BLaER1 (cell line): Measurements from ENCODE around the gene MRPS2.
"Not testable (repeated sequence)": the region's sequence is repeated elsewhere in the genome, so short reads cannot be mapped to it uniquely, and the experiment has no call there.

ENCODE experiments used
- H3K27ac ChIP-seq: shearing (Covaris generic); formaldehyde crosslinking; 2 replicates; pipeline ENCODE4 v1.8.1; 2022
- H3K27me3 ChIP-seq: shearing (Covaris generic); formaldehyde crosslinking; 2 replicates; pipeline ENCODE4 v1.8.1; 2022
- H3K36me3 ChIP-seq: shearing (Covaris generic); formaldehyde crosslinking; 2 replicates; pipeline ENCODE4 v1.8.1; 2022
- H3K4me1 ChIP-seq: shearing (Covaris generic); formaldehyde crosslinking; 2 replicates; pipeline ENCODE4 v1.8.1; 2022
- H3K4me2 ChIP-seq: shearing (Covaris generic); formaldehyde crosslinking; 2 replicates; pipeline ENCODE4 v1.8.1; 2022
- H3K4me3 ChIP-seq: shearing (Covaris generic); formaldehyde crosslinking; 2 replicates; pipeline ENCODE4 v1.8.1; 2022
- H3K9ac ChIP-seq: shearing (Covaris generic); formaldehyde crosslinking; 2 replicates; pipeline ENCODE4 v1.8.1; 2022
- H3K9me3 ChIP-seq: shearing (Covaris generic); formaldehyde crosslinking; 2 replicates; pipeline ENCODE4 v1.8.1; 2022
- H4K20me1 ChIP-seq: shearing (Covaris generic); formaldehyde crosslinking; 2 replicates; pipeline ENCODE4 v1.8.1; 2022
- Cebpa-rat ChIP-seq: shearing (Covaris generic); IDR thresholded peaks from 2 replicates; pipeline ENCODE4 v1.8.1; 2022

MRPS2 gene

GRCh38 chr9:135500525-135501260 lies at the start of gene MRPS2:
MRPS2 (plus strand) TSS chr9:135500682; CDS start chr9:135500711, 29 bp downstream.
- no peak for TF ChIP-seq Cebpa-rat
- H3K27ac ChIP-seq: peak within 1 kb of the TSS; percentile 95
- peak within 1 kb of the TSS; percentile 97 for H3K9ac ChIP-seq
- H3K4me3 ChIP-seq: peak within 1 kb of the TSS; percentile 98
- H3K36me3 ChIP-seq: peaks cover 42% of the 10 kb centered on the region
- peaks cover 50% of the 10 kb centered on the region for H4K20me1 ChIP-seq
- peak within 1 kb of the TSS; percentile 100 for H3K4me2 ChIP-seq
- H3K27me3 ChIP-seq: no peaks in the 10 kb centered on the region
- peaks cover 20% of the 10 kb centered on the region for H3K4me1 ChIP-seq
- H3K9me3 ChIP-seq: no peaks in the 10 kb centered on the region

GRCh38 chr9:135450956-135451355 lies 49.5 kb upstream of the MRPS2 start:
- TF ChIP-seq Cebpa-rat: no peak
- Histone ChIP-seq H3K9ac (no peak overlapping the region), H3K36me3 (no peaks in the 10 kb centered on the region), H3K4me1 (no peaks in the 10 kb centered on the region; the same call in 1 of the 2 replicates), H3K9me3 (no peaks in the 10 kb centered on the region), H3K27me3 (no peaks in the 10 kb centered on the region), H4K20me1 (no peaks in the 10 kb centered on the region), H3K27ac (no peak overlapping the region), H3K4me3 (no peak overlapping the region), H3K4me2 (no peak overlapping the region)

- not testable (repeated sequence) for H3K27me3 ChIP-seq, H3K4me3 ChIP-seq, H3K4me2 ChIP-seq, H3K27ac ChIP-seq, H3K36me3 ChIP-seq, H3K9me3 ChIP-seq, H3K4me1 ChIP-seq, H3K9ac ChIP-seq, H4K20me1 ChIP-seq
Observed at GRCh38 chr9:135451909-135452308, 48.6 kb upstream of the MRPS2 start.

- Histone ChIP-seq H4K20me1 (no peaks in the 10 kb centered on the region), H3K9me3 (no peaks in the 10 kb centered on the region), H3K4me3 (no peak overlapping the region), H3K4me2 (no peak overlapping the region), H3K4me1 (peaks cover 11% of the 10 kb centered on the region), H3K36me3 (no peaks in the 10 kb centered on the region), H3K9ac (no peak overlapping the region), H3K27ac (no peak overlapping the region), H3K27me3 (no peaks in the 10 kb centered on the region)
- no peak for TF ChIP-seq Cebpa-rat
Observed at GRCh38 chr9:135454737-135455136, 45.7 kb upstream of the MRPS2 start.

- H4K20me1 ChIP-seq: no peaks in the 10 kb centered on the region
- no peak for TF ChIP-seq Cebpa-rat
- no peaks in the 10 kb centered on the region for H3K27me3 ChIP-seq
- H3K4me2 ChIP-seq: no peak overlapping the region
- no peak overlapping the region for H3K4me3 ChIP-seq
- H3K27ac ChIP-seq: no peak overlapping the region
- H3K36me3 ChIP-seq: no peaks in the 10 kb centered on the region
- H3K9me3 ChIP-seq: no peaks in the 10 kb centered on the region
- H3K4me1 ChIP-seq: peaks cover 11% of the 10 kb centered on the region
- H3K9ac ChIP-seq: no peak overlapping the region
Observed at GRCh38 chr9:135455401-135456030, 45.0 kb upstream of the MRPS2 start.

GRCh38 chr9:135456436-135457104 lies 43.9 kb upstream of the MRPS2 start:
- no peak for TF ChIP-seq Cebpa-rat
- Histone ChIP-seq H4K20me1 (no peaks in the 10 kb centered on the region), H3K9me3 (no peaks in the 10 kb centered on the region), H3K27me3 (no peaks in the 10 kb centered on the region), H3K9ac (no peak overlapping the region), H3K4me3 (no peak overlapping the region), H3K36me3 (no peaks in the 10 kb centered on the region), H3K4me1 (peaks cover 11% of the 10 kb centered on the region), H3K4me2 (peak overlapping the region; percentile 53), H3K27ac (no peak overlapping the region)

- not testable (repeated sequence) for H3K4me3 ChIP-seq, H4K20me1 ChIP-seq, H3K36me3 ChIP-seq, H3K9ac ChIP-seq, H3K27ac ChIP-seq, H3K27me3 ChIP-seq, H3K9me3 ChIP-seq, H3K4me2 ChIP-seq
- H3K4me1 ChIP-seq: peaks cover 11% of the 10 kb centered on the region
Observed at GRCh38 chr9:135458478-135458877, 42.0 kb upstream of the MRPS2 start.

GRCh38 chr9:135461936-135462335 lies 38.5 kb upstream of the MRPS2 start:
- Histone ChIP-seq H3K27me3 (no peaks in the 10 kb centered on the region), H4K20me1 (no peaks in the 10 kb centered on the region), H3K27ac (no peak overlapping the region), H3K36me3 (no peaks in the 10 kb centered on the region), H3K4me1 (peaks cover 5% of the 10 kb centered on the region), H3K4me3 (no peak overlapping the region), H3K4me2 (no peak overlapping the region), H3K9me3 (no peaks in the 10 kb centered on the region), H3K9ac (no peak overlapping the region)
- no peak for TF ChIP-seq Cebpa-rat

- H3K36me3 ChIP-seq: no peaks in the 10 kb centered on the region
- H3K27ac ChIP-seq: no peak overlapping the region
- peaks cover 5% of the 10 kb centered on the region; the same call in 1 of the 2 replicates for H3K4me1 ChIP-seq
- no peak overlapping the region for H3K9ac ChIP-seq
- H3K27me3 ChIP-seq: no peaks in the 10 kb centered on the region
- H3K4me2 ChIP-seq: no peak overlapping the region
- no peaks in the 10 kb centered on the region for H4K20me1 ChIP-seq
- H3K9me3 ChIP-seq: no peaks in the 10 kb centered on the region
- TF ChIP-seq Cebpa-rat: no peak
- no peak overlapping the region for H3K4me3 ChIP-seq
Observed at GRCh38 chr9:135463140-135463539, 37.3 kb upstream of the MRPS2 start.

GRCh38 chr9:135464181-135464580 lies 36.3 kb upstream of the MRPS2 start:
- Histone ChIP-seq H3K27me3 (no peaks in the 10 kb centered on the region), H3K9ac (no peak overlapping the region), H3K9me3 (no peaks in the 10 kb centered on the region), H3K36me3 (no peaks in the 10 kb centered on the region), H3K27ac (no peak overlapping the region), H4K20me1 (no peaks in the 10 kb centered on the region), H3K4me3 (no peak overlapping the region), H3K4me1 (peaks cover 5% of the 10 kb centered on the region; the same call in 1 of the 2 replicates), H3K4me2 (no peak overlapping the region)
- no peak for TF ChIP-seq Cebpa-rat
